SU-DHL-6 (cell line): Measurements from ENCODE around the gene ZNF862.
A peak's percentile ranks its signal among the peaks of the same experiment; 100 is the strongest.

Experiments
- H2AFZ ChIP-seq: fragments of 200-600 bp; sonication (generic); 2 replicates; pipeline ENCODE4 v1.6.1; 2014; ENCODE audit warnings: low read depth, mild to moderate bottlenecking, moderate library complexity, mixed read lengths, antibody characterized with exemption, low read length; ENCODE audit not compliant: severe bottlenecking
- H3F3A ChIP-seq: fragments of 200-600 bp; shearing (Covaris generic); 2 replicates; pipeline ENCODE4 v1.6.0; 2016; ENCODE audit warnings: antibody characterized with exemption, mild to moderate bottlenecking; ENCODE audit not compliant: insufficient read depth
- H3K27ac ChIP-seq: fragments of 200-600 bp; sonication (generic); 2 replicates; pipeline ENCODE4 v1.5.1; 2016; ENCODE audit warnings: low read depth, mild to moderate bottlenecking, low read length, moderate library complexity, mixed read lengths
- H3K27me3 ChIP-seq: fragments of 200-600 bp; sonication (generic), shearing (Covaris generic); 2 replicates; pipeline ENCODE4 v1.6.0; 2014; ENCODE audit warnings: mild to moderate bottlenecking, low read length
- H3K36me3 ChIP-seq: fragments of 200-600 bp; sonication (generic); 2 replicates; pipeline ENCODE4 v1.6.1; 2014; ENCODE audit warnings: mild to moderate bottlenecking, low read length, mixed read lengths
- H3K4me2 ChIP-seq: fragments of 300-600, 200-600 bp; shearing (Covaris generic), sonication (generic); 2 replicates; pipeline ENCODE4 v1.6.0; 2014; ENCODE audit warnings: low read length, low read depth, mild to moderate bottlenecking; ENCODE audit not compliant: poor library complexity, severe bottlenecking
- H3K4me3 ChIP-seq: fragments of 200-600 bp; sonication (generic); 2 replicates; pipeline ENCODE4 v1.5.1; 2014; ENCODE audit warnings: antibody characterized with exemption, low read length, mild to moderate bottlenecking, mixed read lengths; ENCODE audit not compliant: insufficient read depth, poor library complexity, severe bottlenecking
- H3K79me2 ChIP-seq: fragments of 200-600 bp; sonication (generic); 2 replicates; pipeline ENCODE4 v1.6.1; 2014; ENCODE audit warnings: mild to moderate bottlenecking, low read length, moderate library complexity; ENCODE audit not compliant: insufficient read depth
- H3K9ac ChIP-seq: fragments of 200-600 bp; sonication (generic); 2 replicates; pipeline ENCODE4 v1.7.0; 2014; ENCODE audit warnings: mild to moderate bottlenecking, low read length
- H3K9me2 ChIP-seq: fragments of 200-600 bp; sonication (generic); replicated peaks from 2 replicates; pipeline ENCODE4 v1.6.1; 2014; ENCODE audit warnings: low read length; ENCODE audit not compliant: insufficient read depth
- H3K9me3 ChIP-seq: fragments of 200-600 bp; sonication (generic); 2 replicates; pipeline ENCODE4 v1.6.1; 2014; ENCODE audit warnings: low read length, mixed read lengths; ENCODE audit not compliant: insufficient read depth
- H4K20me1 ChIP-seq: fragments of 200-600 bp; sonication (generic); 2 replicates; pipeline ENCODE4 v1.6.1; 2014; ENCODE audit warnings: low read depth, mild to moderate bottlenecking, antibody characterized with exemption, low read length, moderate library complexity, mixed read lengths
- CTCF ChIP-seq: fragments of 200-600 bp; sonication (generic); IDR thresholded peaks from one replicate; pipeline ENCODE4 v1.5.1; 2017; ENCODE audit warnings: antibody characterized with exemption, mild to moderate bottlenecking, low read length, moderate library complexity; ENCODE audit not compliant: insufficient read depth, poor library complexity, severe bottlenecking
- EZH2phosphoT487 ChIP-seq: fragments of 200-600 bp; sonication (generic), shearing (Covaris generic); conservative IDR thresholded peaks from 2 replicates; pipeline ENCODE4 v1.6.1; 2018; ENCODE audit warnings: mild to moderate bottlenecking, antibody characterized with exemption, low read length, moderate library complexity, mixed read lengths

The ZNF862 gene

GRCh38 chr7:149883048-149883438 is 44.9 kb downstream of the ZNF862 start:
- H3K36me3 ChIP-seq: no peaks in the 10 kb centered on the region
- H3K9me3 ChIP-seq: no peaks in the 10 kb centered on the region
- H3K27ac ChIP-seq: no peak overlapping the region
- no peaks in the 10 kb centered on the region for H4K20me1 ChIP-seq
- no peak overlapping the region for H3K4me2 ChIP-seq
- H3K9ac ChIP-seq: no peak overlapping the region
- no peak overlapping the region for H3K4me3 ChIP-seq
- no peak overlapping the region for H2AFZ ChIP-seq
- H3K9me2 ChIP-seq: no peaks in the 10 kb centered on the region
- H3K79me2 ChIP-seq: no peaks in the 10 kb centered on the region
- H3K27me3 ChIP-seq: no peaks in the 10 kb centered on the region
- TF ChIP-seq CTCF: no peak
- no peak for TF ChIP-seq EZH2phosphoT487
- no peaks in the 10 kb centered on the region for H3F3A ChIP-seq

- no peak overlapping the region for H3K27ac ChIP-seq
Measured at GRCh38 chr7:149883452-149883861, 45.3 kb downstream of the ZNF862 start.

GRCh38 chr7:149884016-149884415 is 45.8 kb downstream of the ZNF862 start:
- H3K27me3 ChIP-seq: no peaks in the 10 kb centered on the region
- H3K36me3 ChIP-seq: no peaks in the 10 kb centered on the region
- H3K4me3 ChIP-seq: no peak overlapping the region
- no peaks in the 10 kb centered on the region for H3K9me3 ChIP-seq
- no peak overlapping the region for H3K27ac ChIP-seq
- TF ChIP-seq CTCF: no peak
- no peak for TF ChIP-seq EZH2phosphoT487
- no peak overlapping the region for H3K4me2 ChIP-seq
- H2AFZ ChIP-seq: no peak overlapping the region
- no peaks in the 10 kb centered on the region for H3K79me2 ChIP-seq
- H3F3A ChIP-seq: no peaks in the 10 kb centered on the region
- no peaks in the 10 kb centered on the region for H3K9me2 ChIP-seq
- H4K20me1 ChIP-seq: no peaks in the 10 kb centered on the region
- no peak overlapping the region for H3K9ac ChIP-seq

More at GRCh38 chr7:149883452-149883861, 45.3 kb downstream of the ZNF862 start:
- Histone ChIP-seq H3K4me3 (no peak overlapping the region), H3K36me3 (no peaks in the 10 kb centered on the region), H3K9me3 (no peaks in the 10 kb centered on the region), H3F3A (no peaks in the 10 kb centered on the region), H3K79me2 (no peaks in the 10 kb centered on the region), H2AFZ (no peak overlapping the region), H3K9ac (no peak overlapping the region), H4K20me1 (no peaks in the 10 kb centered on the region), H3K27me3 (no peaks in the 10 kb centered on the region), H3K9me2 (no peaks in the 10 kb centered on the region), H3K4me2 (no peak overlapping the region)
- TF ChIP-seq EZH2phosphoT487 (no peak), CTCF (peak; percentile 60)
